ENCODE data around the gene ITGB4. TPM values are rescaled to one million over a fixed set of nuclear protein-coding genes. Genes with fewer than 3 reads are reported as not detected.

Gene ITGB4
- total and polyA plus RNA-seq, 9 of the 15 experiments (the other 6 are each of a cell fraction or from before 2014, with no cell fraction given), result 0.05 to 2.8 (median 0.76) TPM; not detected in 3

DNA sequence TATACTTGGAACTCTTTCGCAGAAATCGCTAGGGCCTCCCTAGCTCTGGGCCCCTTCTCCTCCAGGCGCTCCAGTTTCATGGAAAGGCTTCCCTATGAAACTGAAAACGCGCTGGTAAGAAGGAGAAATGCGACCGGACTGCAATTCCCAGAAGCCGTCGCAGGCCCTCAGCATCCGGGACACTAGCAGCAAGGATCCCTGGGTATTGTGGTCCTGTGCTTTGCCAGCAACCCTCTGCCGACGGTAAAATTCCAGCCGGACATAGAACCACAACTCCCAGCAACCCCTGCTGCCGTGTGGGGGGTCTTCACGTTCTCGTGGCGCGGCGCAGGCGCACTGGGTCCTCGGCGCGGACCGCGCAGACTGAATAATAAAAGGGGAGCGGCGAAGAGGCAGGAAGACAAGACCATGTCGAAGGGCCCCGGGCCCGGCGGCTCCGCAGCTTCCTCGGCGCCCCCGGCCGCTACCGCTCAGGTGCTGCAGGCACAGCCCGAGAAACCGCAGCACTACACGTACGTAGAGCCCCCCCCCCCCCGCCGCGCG is 63.3 kb downstream of the ITGB4 start, which contains the start of gene UNK (continued):
- TF ChIP-seq HNRNPK (IDR thresholded peaks at IDR 0.05; ENCODE audit: low read depth, low read length, poor library complexity, severe bottlenecking) (no peak), ILF3 (IDR thresholded peaks at IDR 0.05; ENCODE audit: borderline replicate concordance) (no peak), SAFB (IDR thresholded peaks at IDR 0.05; ENCODE audit: borderline replicate concordance, low read depth, low read length) (no peak), TEAD2 (tag; IDR thresholded peaks at IDR 0.05) (peak; percentile 83), GMEB1 (CRISPR knock-in tag; IDR thresholded peaks at IDR 0.05) (peak; percentile 95), BCOR (IDR thresholded peaks at IDR 0.05) (no peak), MTF1 (CRISPR knock-in tag; IDR thresholded peaks at IDR 0.05; ENCODE audit: borderline replicate concordance) (no peak), GTF2F1 (IDR thresholded peaks at IDR 0.05; ENCODE audit: low read depth, low read length) (peak; percentile 72; the same call in 1 of the 2 replicates), PTTG1 (tag; IDR thresholded peaks at IDR 0.05; ENCODE audit: low read depth) (peak; percentile 62; the same call in 1 of the 2 replicates), MEF2D (tag; conservative IDR thresholded peaks at IDR 0.05; ENCODE audit: low read depth) (peak; percentile 51; the same call in 1 of the 2 replicates), USF1 (CRISPR knock-in tag; IDR thresholded peaks at IDR 0.05) (no peak), ESRRA (IDR thresholded peaks at IDR 0.05; ENCODE audit: borderline replicate concordance, low read depth) (peak; percentile 81; the same call in 1 of the 2 replicates), MTA2 (IDR thresholded peaks at IDR 0.05; ENCODE audit: low read depth) (no peak), ELF1 (tag; IDR thresholded peaks at IDR 0.05) (peak; percentile 59), CREB3 (tag; conservative IDR thresholded peaks at IDR 0.05; ENCODE audit: low read depth) (peak; percentile 62; the same call in 1 of the 2 replicates), ZNF589 (CRISPR knock-in tag; IDR thresholded peaks at IDR 0.05; ENCODE audit: low read depth) (peak; percentile 38; the same call in 1 of the 2 replicates), RNF2 (IDR thresholded peaks at IDR 0.05) (no peak), ZNF197 (CRISPR knock-in tag; IDR thresholded peaks at IDR 0.05; ENCODE audit: low read depth) (peak; percentile 97), HNRNPLL (IDR thresholded peaks at IDR 0.05; ENCODE audit: low read depth, low read length, poor library complexity, severe bottlenecking) (peak; percentile 3), MLX (CRISPR knock-in tag; conservative IDR thresholded peaks at IDR 0.05) (0 out of 4 replicates have a peak, but pooled peaks of 1 of the 2 experiments have one; percentile 17), PKNOX1 (IDR thresholded peaks at IDR 0.05) (no peak), C11orf30 (IDR thresholded peaks at IDR 0.05; ENCODE audit: low read depth) (peak; percentile 74)
- TF ChIP-seq, protein P1, sequence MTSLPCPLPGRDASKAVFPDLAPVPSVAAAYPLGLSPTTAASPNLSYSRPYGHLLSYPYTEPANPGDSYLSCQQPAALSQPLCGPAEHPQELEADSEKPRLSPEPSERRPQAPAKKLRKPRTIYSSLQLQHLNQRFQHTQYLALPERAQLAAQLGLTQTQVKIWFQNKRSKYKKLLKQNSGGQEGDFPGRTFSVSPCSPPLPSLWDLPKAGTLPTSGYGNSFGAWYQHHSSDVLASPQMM (CRISPR knock-in tag; IDR thresholded peaks at IDR 0.05), result no peak

All from K562 (cell line).